GM19099 (cell line): ENCODE results near the gene ZNF397.

Experiments used
- POLR2A ChIP-seq: IDR thresholded peaks from 3 replicates; pipeline ENCODE4 v1.6.1; 2011; ENCODE audit warnings: low read depth; ENCODE audit not compliant: insufficient read length; ENCODE audit errors: extremely low read depth

The ZNF397 gene

DNA sequence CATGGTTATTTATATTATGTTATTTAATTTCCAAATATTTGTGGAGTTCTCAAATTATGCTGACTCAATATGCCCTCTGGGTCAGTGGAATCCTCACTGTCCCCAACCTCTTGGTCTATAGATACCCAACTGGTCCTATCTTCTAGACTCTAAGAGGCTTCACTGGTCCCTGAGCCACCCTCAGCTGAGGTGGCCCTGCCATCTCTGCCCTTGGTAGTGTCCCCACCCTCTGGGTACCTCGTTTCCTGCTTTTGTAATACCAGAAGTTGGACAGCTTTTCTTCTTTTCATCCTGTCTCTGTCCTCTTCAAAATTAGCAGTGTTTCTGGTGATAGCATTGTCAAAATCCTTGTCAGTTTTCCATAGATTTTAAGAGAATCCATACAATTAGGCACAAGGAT is 37.3 kb downstream of the ZNF397 start:
- TF ChIP-seq POLR2A: no peak

DNA sequence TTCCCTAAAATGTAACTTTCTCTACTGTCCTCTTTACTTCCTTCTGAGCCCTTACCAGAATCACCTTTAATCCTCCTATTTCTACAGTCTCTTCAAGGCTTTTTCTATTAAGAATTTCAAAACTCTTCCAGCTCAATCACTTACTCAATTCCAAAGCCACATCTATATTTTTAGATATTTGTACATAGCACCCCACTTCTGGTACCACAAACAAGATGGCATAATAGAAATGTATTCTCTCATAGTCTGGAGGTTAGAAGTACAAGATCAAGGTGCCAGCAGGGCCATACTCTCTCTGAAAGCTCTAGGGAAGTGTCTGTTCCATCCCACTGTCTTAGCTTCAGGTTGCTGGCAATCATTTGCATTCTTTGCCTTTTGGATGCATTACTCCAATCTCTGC is 38.1 kb downstream of the ZNF397 start:
- no peak for TF ChIP-seq POLR2A

DNA sequence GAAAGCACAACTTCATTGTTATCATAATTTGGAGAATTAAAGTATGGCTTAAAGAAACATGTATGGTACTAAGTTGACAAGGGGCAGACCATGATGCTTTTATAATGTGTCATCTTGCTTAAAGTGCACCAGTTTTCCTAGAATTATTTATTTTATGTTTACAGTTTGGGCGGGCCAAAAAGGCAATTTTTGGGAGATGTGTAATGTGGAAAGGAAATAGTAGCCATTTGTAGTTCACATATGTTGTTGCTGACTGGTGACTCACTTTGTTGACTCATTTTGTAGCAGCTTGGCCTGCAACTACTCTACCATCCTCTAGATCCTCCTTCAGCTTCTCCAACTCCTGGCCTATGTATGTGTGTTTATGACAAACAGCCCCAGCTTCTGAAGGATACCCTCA is 41.5 kb downstream of the ZNF397 start:
- no peak for TF ChIP-seq POLR2A

DNA sequence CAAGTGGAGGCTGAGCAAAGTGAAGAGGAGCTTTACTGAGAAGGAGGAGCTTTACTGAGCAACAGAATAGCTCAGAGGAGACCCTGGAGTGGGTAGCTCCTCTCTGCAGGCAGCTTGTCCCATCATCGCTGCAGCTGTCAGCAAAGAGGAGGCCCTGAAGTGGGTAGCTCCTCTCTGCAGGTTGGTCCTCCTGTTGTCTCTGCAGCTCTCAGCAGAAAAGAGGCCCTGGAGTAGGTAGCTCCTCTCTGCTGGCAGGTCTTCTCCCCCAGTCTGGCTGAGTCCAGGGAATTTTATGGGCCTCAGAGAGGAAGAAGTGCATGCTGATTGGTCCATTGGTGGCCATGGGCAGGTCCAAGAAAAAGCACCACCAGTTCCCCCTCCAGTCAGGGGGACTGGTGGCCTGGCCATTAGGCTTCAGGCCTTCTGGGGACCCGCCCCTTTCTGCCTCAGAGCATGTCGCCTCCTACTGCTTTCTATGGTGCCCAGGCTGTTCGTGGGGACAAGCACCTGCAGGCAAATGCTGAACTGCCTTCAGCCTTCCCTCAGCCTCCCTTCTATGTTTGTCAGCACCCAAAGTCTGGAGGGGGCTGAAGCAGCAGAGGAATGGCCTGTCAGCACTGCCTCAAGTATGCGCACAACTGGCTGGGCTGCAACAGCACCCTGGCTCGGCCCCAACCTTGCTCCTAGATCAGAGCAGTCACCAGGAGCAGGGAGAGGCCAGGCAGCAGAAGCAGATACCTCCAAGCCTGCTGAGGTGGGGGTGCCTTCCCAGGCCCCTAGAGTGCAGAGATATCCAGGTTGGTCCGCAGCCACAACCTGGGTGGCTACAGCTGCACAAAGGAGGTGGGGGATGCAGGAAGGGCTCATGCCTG is 43.3 kb downstream of the ZNF397 start:
- no peak for TF ChIP-seq POLR2A

DNA sequence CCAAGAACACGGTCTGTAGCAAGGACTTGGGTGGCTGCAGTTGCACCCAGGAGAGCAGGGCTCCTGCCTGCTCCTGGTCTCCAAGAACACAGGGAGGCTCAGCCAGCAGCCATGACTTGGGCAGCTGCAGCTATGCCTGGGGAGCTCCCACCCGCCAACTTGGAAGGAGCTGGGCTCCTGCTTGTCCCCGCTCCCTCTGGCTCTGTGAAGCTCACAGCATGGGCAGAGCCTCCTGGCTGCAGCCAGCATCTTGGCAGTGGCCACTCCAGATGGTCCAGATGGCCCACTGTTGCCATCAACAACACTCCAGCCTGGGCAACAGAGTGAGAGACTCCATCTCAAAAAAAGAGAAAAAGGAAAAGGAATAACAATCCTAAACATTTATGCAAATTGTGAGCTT is 44.0 kb downstream of the ZNF397 start:
- TF ChIP-seq POLR2A: no peak

DNA sequence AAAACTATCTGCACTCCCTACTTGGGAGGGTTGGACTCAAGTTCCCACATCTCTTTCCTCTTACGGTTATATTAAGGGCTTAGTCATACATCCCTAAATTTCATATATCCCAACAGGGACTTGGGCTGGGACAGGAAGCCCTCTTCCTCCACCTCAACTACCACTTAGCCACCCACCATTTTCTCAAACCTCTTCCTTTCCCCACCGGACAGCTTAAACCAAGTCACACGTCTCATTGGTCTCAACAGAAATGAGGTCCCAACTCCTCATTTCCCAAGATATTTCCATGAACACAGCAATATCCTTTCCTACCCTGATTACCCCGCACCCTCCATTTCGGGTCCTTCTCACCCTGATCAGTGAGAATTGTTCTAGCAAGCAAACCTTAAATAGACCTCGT is 48.5 kb downstream of the ZNF397 start:
- no peak for TF ChIP-seq POLR2A

DNA sequence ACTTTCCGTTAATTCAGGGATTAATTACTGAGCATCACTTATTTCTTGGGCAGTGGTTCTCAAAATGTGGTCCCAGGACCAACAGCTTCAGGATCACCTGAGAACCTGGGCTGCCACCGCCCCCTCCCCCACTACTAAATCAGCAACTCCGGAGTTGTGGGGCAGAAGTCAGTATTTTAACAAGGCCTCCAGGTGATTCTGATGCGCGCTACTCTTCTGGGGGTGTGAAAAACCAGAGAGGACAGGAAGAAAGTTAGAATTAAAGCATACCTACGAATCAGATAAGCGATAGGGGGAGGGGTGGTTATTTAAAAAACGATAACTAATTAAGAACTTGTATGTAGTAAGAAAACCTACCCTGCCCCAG is 48.9 kb downstream of the ZNF397 start:
- TF ChIP-seq POLR2A: no peak

DNA sequence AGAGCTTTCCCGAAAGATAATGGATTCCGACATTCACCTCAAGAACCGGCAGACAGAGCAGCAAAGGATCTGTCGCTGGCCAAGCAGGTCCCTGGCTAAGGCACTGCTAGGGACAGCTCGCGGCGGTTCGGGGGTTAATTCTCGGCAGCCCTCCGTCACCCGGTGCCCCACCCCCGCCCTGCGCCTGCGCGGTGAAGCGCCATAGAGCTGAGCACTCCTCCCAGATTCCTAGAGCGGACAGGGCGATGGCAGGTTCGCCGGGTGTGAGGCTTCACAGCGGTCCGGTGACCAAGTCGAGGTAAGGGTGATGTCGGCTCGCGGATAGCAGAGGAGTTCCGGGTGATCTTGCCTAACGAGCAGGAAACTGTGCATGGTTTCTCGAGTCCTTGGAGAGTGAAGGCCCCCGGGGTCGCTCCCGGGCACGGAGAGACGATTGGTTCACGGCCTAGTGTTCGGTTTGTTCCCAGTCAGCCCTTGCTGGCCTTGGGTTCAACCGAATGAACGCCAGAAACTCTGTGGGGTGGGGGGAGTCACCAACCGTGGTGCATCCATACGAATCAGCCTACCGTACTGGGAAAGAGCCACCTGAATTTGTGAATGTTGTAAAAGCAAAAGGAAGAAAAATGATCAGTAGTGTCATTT is 49.4 kb downstream of the ZNF397 start, which contains the start of gene ZSCAN30:
Gene ZSCAN30, minus strand, starts transcription at position 136 of the 642 bp plus-strand sequence. CDS start 25,877 bp downstream, outside the sequence.
- TF ChIP-seq POLR2A: peak; percentile 88

DNA sequence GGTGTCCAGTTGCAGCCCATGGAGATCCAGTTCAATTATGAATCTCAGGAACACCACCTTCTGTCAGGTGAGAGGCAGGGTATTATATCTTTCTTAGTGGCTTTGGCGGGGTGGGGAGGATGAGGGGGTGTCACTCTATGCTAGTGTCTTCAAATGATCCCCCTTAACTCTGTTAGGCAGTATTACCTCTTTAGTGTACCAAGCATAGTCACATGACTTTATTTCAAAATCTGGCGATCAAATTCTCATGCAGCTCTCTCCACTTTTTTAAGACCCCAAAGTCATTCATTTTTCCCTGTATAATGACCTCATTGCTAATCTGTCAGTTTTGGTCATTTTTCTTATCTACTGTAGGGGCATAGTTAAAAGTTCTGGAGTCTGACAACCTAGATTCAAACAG is 50.3 kb downstream of the ZNF397 start:
- TF ChIP-seq POLR2A: no peak

DNA sequence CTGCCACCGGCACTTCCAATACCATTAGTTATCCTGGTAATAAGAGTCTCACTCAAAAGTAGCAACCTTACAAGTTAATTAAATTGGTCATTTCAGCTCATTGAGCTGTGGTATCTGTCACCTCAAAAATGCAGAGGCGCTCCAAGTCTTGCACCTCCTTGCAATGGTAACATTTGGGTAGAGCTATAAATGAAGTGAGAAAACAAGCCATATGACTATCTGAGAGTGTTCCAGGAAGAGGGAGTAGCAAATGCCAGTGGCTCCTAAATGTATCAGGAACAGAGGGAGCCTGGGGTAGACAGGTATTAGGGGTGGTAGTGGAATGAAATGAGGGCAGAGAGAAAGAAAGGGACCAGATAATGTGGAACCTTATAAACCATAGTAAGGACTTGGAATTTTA is 55.2 kb downstream of the ZNF397 start:
- TF ChIP-seq POLR2A: no peak

DNA sequence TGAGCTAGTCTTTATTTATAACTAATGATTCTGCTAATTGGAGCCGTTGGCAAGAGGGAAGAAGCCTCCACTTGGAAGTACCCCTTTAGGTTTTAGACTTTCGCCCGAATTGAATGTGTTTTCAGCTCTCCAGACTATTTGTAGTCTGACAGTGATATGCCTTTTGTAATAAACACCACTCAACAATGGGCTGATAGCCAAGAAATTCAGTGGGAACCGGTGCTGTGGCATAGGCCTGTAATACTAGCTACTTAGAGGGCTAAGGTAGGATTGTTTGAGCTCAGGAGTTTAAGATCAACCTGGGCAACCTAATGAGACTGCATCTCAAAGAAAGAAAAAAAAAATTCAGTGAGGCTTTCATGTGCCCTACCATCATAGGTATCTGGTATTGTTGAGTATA is 62.8 kb downstream of the ZNF397 start:
- no peak for TF ChIP-seq POLR2A

DNA sequence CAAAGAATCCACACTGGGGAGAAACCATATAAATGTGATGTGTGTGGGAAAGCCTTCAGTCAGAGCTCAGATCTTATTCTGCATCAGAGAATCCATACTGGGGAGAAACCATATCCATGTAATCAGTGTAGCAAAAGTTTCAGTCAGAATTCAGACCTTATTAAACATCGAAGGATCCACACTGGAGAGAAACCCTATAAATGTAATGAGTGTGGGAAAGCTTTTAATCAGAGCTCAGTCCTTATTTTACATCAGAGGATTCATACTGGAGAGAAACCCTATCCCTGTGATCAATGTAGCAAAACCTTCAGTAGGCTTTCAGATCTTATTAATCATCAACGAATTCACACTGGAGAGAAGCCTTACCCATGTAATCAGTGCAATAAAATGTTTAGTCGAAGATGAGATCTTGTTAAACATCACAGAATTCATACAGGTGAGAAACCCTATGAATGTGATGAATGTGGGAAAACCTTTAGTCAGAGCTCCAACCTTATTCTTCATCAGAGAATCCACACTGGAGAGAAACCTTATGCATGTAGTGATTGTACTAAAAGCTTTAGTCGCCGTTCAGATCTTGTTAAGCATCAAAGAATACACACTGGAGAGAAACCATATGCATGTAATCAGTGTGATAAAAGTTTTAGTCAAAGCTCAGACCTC is 65.9 kb downstream of the ZNF397 start:
- no peak for TF ChIP-seq POLR2A
